Vagina (tissue), 2 donors: Measurements from ENCODE around the gene AHCYL1. TPM values are rescaled to one million over a fixed set of nuclear protein-coding genes. Genes with fewer than 3 reads are reported as not detected.

Source experiments
- DNase-seq, 2 donors: peaks; one replicate each; pipeline ENCODE4 v3.0.0-alpha.2; 2017; ENCODE audit errors: extremely low spot score in 2 of 2
- H3K27ac ChIP-seq: fragments of 200-600 bp; sonication (generic); one replicate; pipeline ENCODE4 v1.5.1; 2019
- H3K27me3 ChIP-seq: fragments of 200-600 bp; sonication (generic); one replicate; pipeline ENCODE4 v1.5.1; 2019
- H3K36me3 ChIP-seq, 2 donors: fragments of 200-600 bp; sonication (generic); one replicate each; pipeline ENCODE4 v1.5.1; 2017 to 2019
- H3K4me1 ChIP-seq: fragments of 200-600 bp; sonication (generic); one replicate; pipeline ENCODE4 v1.5.1; 2019
- H3K4me3 ChIP-seq, 2 donors: fragments of 200-600 bp; sonication (generic); 1 replicate in 1 of 2; 2 replicates in 1 of 2; pipeline ENCODE4 v1.5.1; 2016 to 2019
- H3K9me3 ChIP-seq: fragments of 200-600 bp; sonication (generic); one replicate; pipeline ENCODE4 v1.5.1; 2019
- POLR2A ChIP-seq, 2 donors: fragments of 450-650 bp; IDR thresholded peaks; one replicate each; pipeline ENCODE4 v1.6.1; 2017; ENCODE audit warnings: antibody characterized with exemption in 2 of 2, mild to moderate bottlenecking in 2 of 2, moderate library complexity in 2 of 2
- POLR2AphosphoS5 ChIP-seq, 2 donors: sonication (generic); formaldehyde crosslinking; IDR thresholded peaks; one replicate each; pipeline ENCODE4 v1.9.0; 2017; ENCODE audit warnings: antibody characterized with exemption in 2 of 2, mild to moderate bottlenecking in 2 of 2, low read depth in 1 of 2; ENCODE audit not compliant: insufficient read depth in 1 of 2
- intact Hi-C: fragments of 100-400 bp; cut with DNase I; formaldehyde crosslinking; loops from one replicate; pipeline ENCODE4 v1.15.1; 2023
- total RNA-seq: library from RNA; depleted of rRNA; stranded (reverse); fragments of >200 nt; gene quantifications from one replicate; pipeline ENCODE4 v1.2.3, GENCODE V29; 2016
- TF ChIP-seq, protein P1 (sequence below), 3 experiments: fragments of 450-650 bp in 2 of 3; fragments of 200-600 bp in 1 of 3; sonication (generic) in 1 of 3; IDR thresholded peaks; one replicate each; pipeline ENCODE4 v1.5.1; 2017 to 2019; ENCODE audit warnings: antibody characterized with exemption in 3 of 3, mild to moderate bottlenecking in 2 of 3, moderate library complexity in 2 of 3

The AHCYL1 gene
- total RNA-seq: 75.6 TPM

GRCh38 chr1:109984456-109985246, at the start of gene AHCYL1:
AHCYL1 (plus strand) TSS chr1:109984765; CDS start chr1:109985053, 288 bp downstream.
- intact Hi-C loops: loop anchor here (2.0 to 10.0 kb wide), 5 partner anchors 72 to 437 kb away; partner anchors contain the start of genes CSF1 and GNAI3
- peak; percentile 88 to 98 for TF ChIP-seq POLR2A (IDR thresholded peaks at IDR 0.05)
- peak; percentile 92 to 100 for TF ChIP-seq POLR2AphosphoS5 (IDR thresholded peaks at IDR 0.05; ENCODE audit: insufficient read depth in 1 of 2, low read depth in 1 of 2)
- TF ChIP-seq, protein P1, sequence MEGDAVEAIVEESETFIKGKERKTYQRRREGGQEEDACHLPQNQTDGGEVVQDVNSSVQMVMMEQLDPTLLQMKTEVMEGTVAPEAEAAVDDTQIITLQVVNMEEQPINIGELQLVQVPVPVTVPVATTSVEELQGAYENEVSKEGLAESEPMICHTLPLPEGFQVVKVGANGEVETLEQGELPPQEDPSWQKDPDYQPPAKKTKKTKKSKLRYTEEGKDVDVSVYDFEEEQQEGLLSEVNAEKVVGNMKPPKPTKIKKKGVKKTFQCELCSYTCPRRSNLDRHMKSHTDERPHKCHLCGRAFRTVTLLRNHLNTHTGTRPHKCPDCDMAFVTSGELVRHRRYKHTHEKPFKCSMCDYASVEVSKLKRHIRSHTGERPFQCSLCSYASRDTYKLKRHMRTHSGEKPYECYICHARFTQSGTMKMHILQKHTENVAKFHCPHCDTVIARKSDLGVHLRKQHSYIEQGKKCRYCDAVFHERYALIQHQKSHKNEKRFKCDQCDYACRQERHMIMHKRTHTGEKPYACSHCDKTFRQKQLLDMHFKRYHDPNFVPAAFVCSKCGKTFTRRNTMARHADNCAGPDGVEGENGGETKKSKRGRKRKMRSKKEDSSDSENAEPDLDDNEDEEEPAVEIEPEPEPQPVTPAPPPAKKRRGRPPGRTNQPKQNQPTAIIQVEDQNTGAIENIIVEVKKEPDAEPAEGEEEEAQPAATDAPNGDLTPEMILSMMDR (IDR thresholded peaks at IDR 0.05): peak; percentile 97 to 100 (median 99)
- H3K27ac ChIP-seq: peak within 1 kb of the TSS; percentile 97
- peak; percentile 99 for DNase-seq
- H3K27me3 ChIP-seq: no peaks in the 10 kb centered on the region
- peaks cover 75% of the 10 kb centered on the region for H3K4me1 ChIP-seq
- no peaks in the 10 kb centered on the region for H3K36me3 ChIP-seq
- H3K4me3 ChIP-seq: peak within 1 kb of the TSS; percentile 91 to 94
- H3K9me3 ChIP-seq: no peaks in the 10 kb centered on the region

DNA sequence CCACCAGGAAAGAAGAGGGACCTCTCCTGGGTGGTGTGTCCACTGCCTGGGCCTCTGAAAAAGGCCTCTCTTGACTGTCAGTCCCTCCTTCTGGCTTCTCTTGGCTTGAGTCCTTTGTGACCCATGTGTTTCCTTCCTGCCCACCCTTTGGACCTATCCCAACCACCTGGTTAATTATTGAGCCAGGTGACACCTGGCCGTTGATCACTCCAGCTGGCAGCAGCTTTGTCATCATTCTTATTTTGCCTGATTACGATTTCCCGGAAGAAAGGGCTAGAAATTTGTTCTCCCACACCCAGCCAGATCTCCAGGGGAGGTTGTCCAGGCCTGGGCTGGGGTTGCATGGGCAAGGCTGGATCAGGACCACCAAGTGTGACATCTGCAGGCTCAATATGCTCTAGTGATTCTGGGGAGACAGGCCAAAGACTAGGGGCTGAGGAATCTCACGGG, 49.1 kb upstream of the AHCYL1 start:
- no peaks in the 10 kb centered on the region for H3K36me3 ChIP-seq
- H3K4me1 ChIP-seq: peaks cover 25% of the 10 kb centered on the region
- H3K27ac ChIP-seq: no peak overlapping the region
- DNase-seq: no peak
- H3K27me3 ChIP-seq: no peaks in the 10 kb centered on the region
- H3K9me3 ChIP-seq: no peaks in the 10 kb centered on the region
- intact Hi-C loops: no loop called here
- TF ChIP-seq, protein P1 (IDR thresholded peaks at IDR 0.05): no peak
- TF ChIP-seq POLR2A (IDR thresholded peaks at IDR 0.05) (no peak), POLR2AphosphoS5 (IDR thresholded peaks at IDR 0.05; ENCODE audit: insufficient read depth in 1 of 2, low read depth in 1 of 2) (no peak)
- H3K4me3 ChIP-seq: no peak overlapping the region

- TF ChIP-seq POLR2AphosphoS5 (IDR thresholded peaks at IDR 0.05; ENCODE audit: insufficient read depth in 1 of 2, low read depth in 1 of 2) (no peak), POLR2A (IDR thresholded peaks at IDR 0.05) (no peak)
- TF ChIP-seq, protein P1 (IDR thresholded peaks at IDR 0.05): no peak
- no peak for DNase-seq
- peaks cover 12% of the 10 kb centered on the region for H3K4me1 ChIP-seq
- H3K4me3 ChIP-seq: no peak overlapping the region
- H3K27ac ChIP-seq: no peak overlapping the region
- H3K9me3 ChIP-seq: no peaks in the 10 kb centered on the region
- H3K27me3 ChIP-seq: no peaks in the 10 kb centered on the region
- intact Hi-C loops: no loop called here
- no peaks in the 10 kb centered on the region for H3K36me3 ChIP-seq
These were observed 46.8 kb upstream of the AHCYL1 start for GRCh38 chr1:109937738-109938137.

DNA sequence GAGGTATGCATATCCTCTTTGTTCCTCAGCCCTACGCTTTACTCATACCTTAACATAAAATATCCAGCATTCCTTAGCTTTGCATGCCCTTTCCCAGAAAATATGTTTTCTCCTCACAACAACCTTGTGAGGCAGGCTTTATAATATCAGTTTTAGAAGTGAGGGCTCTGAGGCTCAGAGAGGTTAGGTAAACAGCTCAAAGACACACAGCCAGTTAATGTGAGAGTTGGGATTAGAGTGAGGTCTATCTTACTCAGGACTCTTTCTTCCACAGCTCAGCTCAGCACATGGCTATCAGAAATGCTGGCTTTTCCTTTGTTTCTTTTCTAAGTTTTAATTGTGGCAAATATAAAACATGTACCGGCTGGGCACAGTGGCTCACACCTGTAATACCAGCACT, 46.0 kb upstream of the AHCYL1 start:
- no peaks in the 10 kb centered on the region for H3K27me3 ChIP-seq
- intact Hi-C loops: no loop called here
- H3K4me1 ChIP-seq: peaks cover 9% of the 10 kb centered on the region
- no peaks in the 10 kb centered on the region for H3K9me3 ChIP-seq
- H3K36me3 ChIP-seq: no peaks in the 10 kb centered on the region
- H3K4me3 ChIP-seq: no peak overlapping the region
- H3K27ac ChIP-seq: no peak overlapping the region
- DNase-seq: no peak
- TF ChIP-seq, protein P1 (IDR thresholded peaks at IDR 0.05): no peak
- TF ChIP-seq POLR2AphosphoS5 (IDR thresholded peaks at IDR 0.05; ENCODE audit: insufficient read depth in 1 of 2, low read depth in 1 of 2) (no peak), POLR2A (IDR thresholded peaks at IDR 0.05) (no peak)

DNA sequence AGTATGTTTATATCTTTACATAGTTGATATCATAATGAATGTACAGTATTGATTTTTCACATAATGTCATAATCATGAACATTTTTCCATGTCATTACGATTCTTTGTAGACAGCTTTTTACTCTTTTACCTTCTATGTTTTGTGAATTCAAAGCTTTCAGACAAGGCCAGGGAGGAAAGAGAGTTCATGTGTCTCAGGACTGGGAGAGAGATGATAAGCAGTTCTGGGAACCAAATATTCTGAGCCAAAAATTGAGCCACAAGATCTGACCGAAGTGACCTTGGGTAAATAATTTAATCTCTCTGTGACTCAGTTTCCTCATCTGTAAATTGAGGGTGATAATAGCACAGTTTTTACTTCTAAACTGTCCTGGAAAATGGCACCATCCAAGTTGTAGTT, 42.1 kb upstream of the AHCYL1 start:
- Histone ChIP-seq H3K4me1 (no peaks in the 10 kb centered on the region), H3K36me3 (no peaks in the 10 kb centered on the region), H3K27ac (no peak overlapping the region), H3K27me3 (no peaks in the 10 kb centered on the region), H3K9me3 (no peaks in the 10 kb centered on the region), H3K4me3 (no peak overlapping the region)
- no peak for DNase-seq
- TF ChIP-seq POLR2AphosphoS5 (IDR thresholded peaks at IDR 0.05; ENCODE audit: insufficient read depth in 1 of 2, low read depth in 1 of 2): no peak
- no peak for TF ChIP-seq POLR2A (IDR thresholded peaks at IDR 0.05)
- TF ChIP-seq, protein P1 (IDR thresholded peaks at IDR 0.05): no peak
- intact Hi-C loops: no loop called here
